Neuron (in vitro differentiated cells): Measurements from ENCODE around the gene VRK3.

Source experiments
- H2AFZ ChIP-seq: one replicate; pipeline ENCODE4 v1.6.1; 2013; ENCODE audit warnings: low read depth, mild to moderate bottlenecking, inconsistent platforms, low read length, moderate library complexity
- H3K27me3 ChIP-seq: one replicate; pipeline ENCODE4 v1.6.1; 2013; ENCODE audit warnings: low read length; ENCODE audit not compliant: insufficient read depth
- H3K36me3 ChIP-seq: one replicate; pipeline ENCODE4 v1.6.1; 2013; ENCODE audit warnings: low read length; ENCODE audit not compliant: insufficient read depth
- H3K4me1 ChIP-seq: one replicate; pipeline ENCODE4 v1.6.1; 2013; ENCODE audit warnings: low read length; ENCODE audit not compliant: insufficient read depth
- H3K4me3 ChIP-seq: 2 replicates; pipeline ENCODE4 v1.5.1; 2013; ENCODE audit warnings: mild to moderate bottlenecking, low read length, moderate library complexity
- H3K9me3 ChIP-seq: one replicate; pipeline ENCODE4 v1.6.1; 2013; ENCODE audit warnings: low read length

Gene VRK3

GRCh38 chr19:49999371-50000010 is 25.7 kb downstream of the VRK3 start:
- Histone ChIP-seq H3K9me3 (no peaks in the 10 kb centered on the region), H3K27me3 (no peaks in the 10 kb centered on the region), H2AFZ (no peak overlapping the region), H3K36me3 (peaks cover 76% of the 10 kb centered on the region), H3K4me1 (no peaks in the 10 kb centered on the region), H3K4me3 (no peak overlapping the region)

DNA sequence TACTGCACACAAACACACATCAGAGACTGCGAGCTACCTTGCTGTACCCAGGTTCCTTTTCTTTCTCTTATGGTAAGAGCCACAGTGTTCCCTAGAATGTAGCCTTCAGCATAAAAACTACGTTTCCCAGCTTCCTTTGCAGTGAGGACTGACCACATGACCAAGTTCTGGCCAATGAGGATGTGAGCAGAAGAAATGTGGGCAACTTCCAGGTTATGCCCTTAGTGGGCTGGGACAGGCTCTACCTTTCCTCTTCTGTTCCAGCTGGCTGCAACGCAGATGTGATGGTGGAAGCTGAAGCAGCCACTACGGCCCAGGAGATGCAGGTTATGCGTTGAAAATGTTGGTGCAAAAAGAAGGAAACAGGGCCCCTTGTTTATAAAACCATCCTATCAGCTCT is 27.5 kb downstream of the VRK3 start:
- H3K36me3 ChIP-seq, result peaks cover 70% of the 10 kb centered on the region

DNA sequence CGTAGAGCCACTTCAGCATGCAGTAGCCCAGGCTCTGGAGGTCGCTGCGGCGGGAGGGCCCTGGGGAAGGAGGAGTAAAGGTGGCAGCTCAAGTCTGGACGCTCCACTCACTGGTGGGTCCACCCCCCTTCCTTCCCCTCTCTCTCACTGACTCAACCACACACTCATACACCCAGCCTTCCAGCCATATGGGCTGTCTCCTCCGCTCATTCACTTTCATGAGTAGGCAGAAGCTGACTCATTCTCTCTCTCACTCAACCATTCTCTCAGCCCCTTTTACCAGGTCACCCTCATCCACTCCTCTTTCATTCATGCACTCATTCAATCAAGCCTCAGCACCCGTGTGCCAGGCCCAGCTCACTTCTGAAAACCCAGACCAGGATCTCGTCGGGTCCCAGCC is 36.7 kb downstream of the VRK3 start:
- H3K27me3 ChIP-seq, result no peaks in the 10 kb centered on the region
- no peak overlapping the region for H3K4me3 ChIP-seq
- peaks cover 2% of the 10 kb centered on the region for H3K9me3 ChIP-seq
- H3K4me1 ChIP-seq, result no peaks in the 10 kb centered on the region
- H2AFZ ChIP-seq, result no peak overlapping the region
- peaks cover 52% of the 10 kb centered on the region for H3K36me3 ChIP-seq

More for the DNA sequence above, 27.5 kb downstream of the VRK3 start:
- peaks cover 2% of the 10 kb centered on the region for H3K9me3 ChIP-seq
- H2AFZ ChIP-seq, result no peak overlapping the region
- H3K4me3 ChIP-seq, result no peak overlapping the region
- H3K27me3 ChIP-seq, result no peaks in the 10 kb centered on the region
- no peaks in the 10 kb centered on the region for H3K4me1 ChIP-seq

DNA sequence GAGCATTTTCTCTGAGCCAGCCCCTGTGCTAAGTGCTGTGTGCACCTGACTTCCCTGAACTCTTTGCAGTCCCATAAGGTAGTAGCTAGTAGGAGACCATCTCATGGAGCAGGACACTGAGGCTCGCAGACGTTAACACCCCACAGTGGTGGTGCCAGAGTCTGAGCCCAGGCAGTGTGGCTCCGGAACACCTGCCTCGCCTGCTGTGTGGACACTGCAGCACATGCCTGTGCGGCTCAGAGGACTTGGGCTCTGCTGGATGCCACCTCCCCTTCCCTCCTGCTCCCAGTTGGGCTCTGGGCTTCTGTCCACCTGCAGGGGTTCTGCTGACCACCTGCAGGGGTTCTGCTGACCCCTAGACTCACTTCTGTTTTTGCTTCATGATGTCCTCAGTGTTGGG is 37.2 kb downstream of the VRK3 start:
- peaks cover 50% of the 10 kb centered on the region for H3K36me3 ChIP-seq

GRCh38 chr19:49987159-49987698 is 37.9 kb downstream of the VRK3 start:
- H3K36me3 ChIP-seq, result peaks cover 43% of the 10 kb centered on the region
- no peak overlapping the region for H3K4me3 ChIP-seq
- no peak overlapping the region for H2AFZ ChIP-seq
- no peaks in the 10 kb centered on the region for H3K4me1 ChIP-seq
- H3K27me3 ChIP-seq, result no peaks in the 10 kb centered on the region
- H3K9me3 ChIP-seq, result no peaks in the 10 kb centered on the region

More for the DNA sequence above, 37.2 kb downstream of the VRK3 start:
- no peaks in the 10 kb centered on the region for H3K4me1 ChIP-seq
- H3K4me3 ChIP-seq, result no peak overlapping the region
- no peaks in the 10 kb centered on the region for H3K27me3 ChIP-seq
- no peak overlapping the region for H2AFZ ChIP-seq
- peaks cover 2% of the 10 kb centered on the region for H3K9me3 ChIP-seq

DNA sequence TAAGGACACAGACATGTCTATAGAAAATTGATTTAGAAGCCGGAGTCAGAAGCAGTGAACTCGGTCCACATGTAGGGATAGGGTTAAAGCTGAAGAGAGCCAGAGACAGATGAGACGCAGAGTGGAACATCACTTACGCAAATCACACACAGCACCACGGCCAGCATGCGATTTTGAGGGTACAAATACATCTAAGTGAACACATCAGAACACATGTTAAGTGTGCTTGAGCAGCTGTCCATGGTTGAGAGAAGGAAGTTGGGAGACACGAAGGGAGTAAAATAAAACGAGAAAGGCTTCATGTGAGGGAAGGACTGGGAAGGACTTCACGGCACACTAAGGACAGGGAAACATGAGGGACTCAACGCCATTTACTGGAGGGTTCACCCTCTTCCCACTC is 38.8 kb downstream of the VRK3 start:
- H3K36me3 ChIP-seq, result peaks cover 38% of the 10 kb centered on the region
- H2AFZ ChIP-seq, result no peak overlapping the region
- H3K9me3 ChIP-seq, result no peaks in the 10 kb centered on the region
- no peak overlapping the region for H3K4me3 ChIP-seq
- no peaks in the 10 kb centered on the region for H3K27me3 ChIP-seq
- H3K4me1 ChIP-seq, result no peaks in the 10 kb centered on the region

DNA sequence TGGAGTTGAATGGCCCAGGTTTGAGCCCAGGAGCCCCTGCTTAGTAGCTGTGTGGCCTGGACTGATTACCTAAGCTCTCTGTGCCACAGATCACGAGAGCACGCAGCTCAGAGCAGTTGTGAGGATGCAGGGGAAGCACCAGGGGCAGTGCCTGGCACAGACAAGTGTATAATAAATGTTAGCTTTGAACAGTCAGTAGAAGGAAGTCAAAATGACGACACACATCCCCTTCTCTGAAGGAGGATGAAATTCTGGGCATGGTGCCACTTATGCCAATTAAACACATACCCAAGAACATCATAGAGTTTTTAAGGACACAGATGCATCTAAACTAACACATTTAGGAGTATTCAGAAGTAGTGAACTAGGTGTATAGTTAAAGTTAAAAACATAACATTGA is 39.3 kb downstream of the VRK3 start:
- no peaks in the 10 kb centered on the region for H3K9me3 ChIP-seq
- no peaks in the 10 kb centered on the region for H3K4me1 ChIP-seq
- peaks cover 34% of the 10 kb centered on the region for H3K36me3 ChIP-seq
- H3K27me3 ChIP-seq, result no peaks in the 10 kb centered on the region
- no peak overlapping the region for H3K4me3 ChIP-seq
- H2AFZ ChIP-seq, result no peak overlapping the region

DNA sequence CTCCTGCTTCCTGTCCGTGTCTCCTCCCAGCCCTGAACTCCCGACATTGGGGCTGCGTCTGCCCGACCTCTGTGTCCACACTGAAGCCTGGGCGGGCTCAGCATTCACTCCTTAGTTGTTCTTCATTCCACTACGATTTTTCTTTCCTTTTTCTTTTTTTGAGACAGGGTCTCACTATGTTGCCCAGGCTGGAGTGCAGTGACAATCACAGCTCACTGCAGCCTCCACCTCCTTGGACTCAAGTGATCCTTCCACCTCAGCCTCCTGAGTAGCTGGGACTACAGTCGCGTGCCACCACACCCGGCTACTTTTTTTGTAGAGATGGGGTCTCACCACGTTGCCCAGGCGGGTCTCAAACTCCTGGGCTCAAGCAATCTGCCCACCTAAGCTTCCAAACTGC is 40.7 kb downstream of the VRK3 start:
- Histone ChIP-seq H2AFZ (no peak overlapping the region), H3K9me3 (no peaks in the 10 kb centered on the region), H3K4me3 (no peak overlapping the region), H3K4me1 (no peaks in the 10 kb centered on the region), H3K36me3 (peaks cover 30% of the 10 kb centered on the region), H3K27me3 (no peaks in the 10 kb centered on the region)

DNA sequence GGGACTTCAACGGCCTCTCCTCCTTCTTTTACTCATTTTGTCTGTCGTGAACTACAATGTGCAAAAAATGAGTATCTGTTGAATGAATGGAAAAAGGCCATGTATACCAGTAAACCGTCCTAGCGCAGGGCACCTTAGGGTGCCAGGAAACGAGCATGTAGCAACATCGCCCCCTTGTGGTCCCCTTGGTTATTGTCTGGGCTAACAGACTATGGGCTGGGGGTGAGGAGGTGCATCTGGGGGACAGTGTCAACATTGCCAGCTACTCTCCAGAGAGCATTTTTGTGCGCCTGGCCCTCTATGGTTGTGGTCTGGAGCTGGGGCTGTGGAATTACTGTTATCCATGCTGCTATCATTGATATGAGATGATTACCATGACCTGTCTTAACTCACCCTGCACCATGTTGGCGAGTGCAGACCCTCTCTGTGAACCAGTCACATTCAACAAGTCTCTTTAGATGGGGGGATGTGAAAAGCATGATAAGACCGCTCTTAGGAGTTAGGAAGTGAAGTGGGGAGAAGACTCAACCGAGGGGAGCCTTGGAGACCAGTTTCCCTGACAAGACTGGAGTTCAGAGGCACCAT is 41.4 kb downstream of the VRK3 start:
- Histone ChIP-seq H2AFZ (no peak overlapping the region), H3K4me1 (no peaks in the 10 kb centered on the region), H3K9me3 (no peaks in the 10 kb centered on the region), H3K27me3 (no peaks in the 10 kb centered on the region), H3K4me3 (no peak overlapping the region), H3K36me3 (peaks cover 27% of the 10 kb centered on the region)

DNA sequence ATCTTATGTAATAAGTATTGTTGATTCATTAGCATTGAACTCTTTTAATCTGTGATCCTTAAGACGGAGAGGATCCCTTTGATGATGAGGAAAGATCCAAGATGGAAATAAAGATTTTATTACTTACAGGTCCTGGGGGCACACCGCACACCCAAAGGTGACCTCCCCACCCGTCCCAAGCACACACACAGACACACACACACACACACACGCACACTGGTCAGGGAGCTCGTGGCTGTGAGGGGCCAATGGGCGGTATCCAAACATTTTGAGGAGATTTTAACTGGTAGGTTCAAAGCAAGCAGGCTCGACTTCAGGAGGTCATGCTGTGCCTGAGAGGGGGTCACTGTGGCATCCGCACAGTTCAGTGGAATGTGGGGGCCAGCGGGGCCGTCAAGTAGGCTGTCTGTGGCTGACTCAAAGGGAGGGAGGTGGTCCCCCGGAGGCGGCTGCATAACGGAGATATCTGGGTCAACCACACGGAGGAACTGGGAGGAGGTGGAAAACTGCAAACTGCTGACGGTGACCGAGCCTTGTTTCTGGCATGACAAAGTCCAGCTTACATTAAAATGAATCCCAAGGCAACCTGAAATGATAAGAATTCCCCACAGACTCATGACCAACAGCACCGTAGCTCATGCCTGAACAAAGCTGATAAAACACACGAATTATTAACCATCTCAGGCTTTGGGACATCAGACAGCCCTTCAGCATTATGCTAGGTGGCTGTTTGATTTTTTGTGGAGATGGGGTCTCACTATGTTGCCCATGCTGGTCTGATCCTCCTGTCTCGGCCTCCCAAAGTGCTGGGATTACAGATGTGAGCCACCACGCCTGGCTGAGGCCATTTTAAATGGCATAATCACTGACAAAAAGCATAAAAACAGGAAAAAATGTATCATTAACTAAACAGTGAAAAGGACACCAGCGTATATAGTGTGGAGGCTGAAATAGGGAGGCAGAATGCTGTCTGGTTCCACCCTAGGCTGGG is 43.3 kb downstream of the VRK3 start:
- Histone ChIP-seq H3K9me3 (no peaks in the 10 kb centered on the region), H3K4me3 (no peak overlapping the region), H2AFZ (no peak overlapping the region), H3K4me1 (no peaks in the 10 kb centered on the region), H3K36me3 (peaks cover 21% of the 10 kb centered on the region), H3K27me3 (no peaks in the 10 kb centered on the region)

DNA sequence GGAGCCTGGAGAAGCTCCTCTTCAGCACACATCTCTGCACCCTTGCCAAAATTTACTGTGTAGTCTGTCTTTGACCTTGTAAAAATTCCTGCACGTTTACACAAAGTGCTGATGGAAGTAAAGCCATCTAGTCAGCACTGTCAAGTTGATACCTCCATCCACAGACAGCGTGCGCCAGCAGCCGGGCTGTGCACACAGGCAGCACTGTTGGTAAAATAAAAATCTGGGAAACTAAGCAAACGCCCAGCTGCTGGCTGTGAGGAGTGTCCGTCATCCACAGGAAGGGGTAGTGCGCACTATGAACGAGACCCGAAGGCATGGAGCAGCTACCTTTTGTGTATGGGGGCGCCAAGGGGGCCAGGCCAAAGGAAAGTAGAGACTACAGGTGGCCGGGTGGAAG is 46.8 kb downstream of the VRK3 start:
- Histone ChIP-seq H2AFZ (no peak overlapping the region), H3K36me3 (peaks cover 9% of the 10 kb centered on the region), H3K9me3 (no peaks in the 10 kb centered on the region), H3K4me1 (no peaks in the 10 kb centered on the region), H3K27me3 (no peaks in the 10 kb centered on the region), H3K4me3 (no peak overlapping the region)

GRCh38 chr19:49977881-49978280 is 47.3 kb downstream of the VRK3 start:
- H3K4me1 ChIP-seq, result no peaks in the 10 kb centered on the region
- no peak overlapping the region for H3K4me3 ChIP-seq
- H2AFZ ChIP-seq, result no peak overlapping the region
- no peaks in the 10 kb centered on the region for H3K9me3 ChIP-seq
- H3K27me3 ChIP-seq, result no peaks in the 10 kb centered on the region
- H3K36me3 ChIP-seq, result peaks cover 9% of the 10 kb centered on the region

- no peaks in the 10 kb centered on the region for H3K9me3 ChIP-seq
- no peaks in the 10 kb centered on the region for H3K27me3 ChIP-seq
- no peak overlapping the region for H3K4me3 ChIP-seq
- H2AFZ ChIP-seq, result no peak overlapping the region
- peaks cover 9% of the 10 kb centered on the region for H3K36me3 ChIP-seq
- no peaks in the 10 kb centered on the region for H3K4me1 ChIP-seq
Measured at GRCh38 chr19:49977076-49977475, 48.1 kb downstream of the VRK3 start.
